Activated CD8-positive, alpha-beta T cell treated with anti-CD3 and anti-CD28 coated beads, Interleukin-2, amount 10 ng/mL, durations not matched to agents 7 days and 5 days (primary cell): Measurements from ENCODE around the gene CLPX. TPM values are rescaled to one million over a fixed set of nuclear protein-coding genes. Genes with fewer than 3 reads are reported as not detected.

Source experiments
- ATAC-seq: fragments of 150-1000 bp; cut with Tn5 transposase; one replicate; pipeline ENCODE4 v1.10.0; 2021; ENCODE audit warnings: moderate library complexity
- CTCF ChIA-PET: fragments of 350-600 bp; sonication (Branson Sonifier 250); formaldehyde crosslinking; loops from one replicate; lab custom pipeline; 2021; ENCODE audit warnings: antibody characterized with exemption; lab: Charles Lee
- POLR2A ChIA-PET: fragments of 350-600 bp; sonication (Branson Sonifier 250); formaldehyde crosslinking; loops from one replicate; lab custom pipeline; 2021; ENCODE audit warnings: antibody characterized with exemption; lab: Charles Lee
- DNase-seq: peaks from one replicate; pipeline ENCODE4 v3.0.0-alpha.2; 2020
- H3K27ac Mint-ChIP-seq: one replicate; pipeline ENCODE4 v1.8.0; 2021; ENCODE audit warnings: mild to moderate bottlenecking, mixed read lengths
- H3K27me3 Mint-ChIP-seq: one replicate; pipeline ENCODE4 v1.8.0; 2021; ENCODE audit warnings: low read depth, mixed read lengths
- H3K36me3 Mint-ChIP-seq: one replicate; pipeline ENCODE4 v1.8.0; 2021; ENCODE audit warnings: low read depth, mixed read lengths
- H3K4me1 Mint-ChIP-seq: one replicate; pipeline ENCODE4 v1.8.0; 2021; ENCODE audit warnings: low read depth, mixed read lengths
- H3K4me3 Mint-ChIP-seq: one replicate; pipeline ENCODE4 v1.8.0; 2021; ENCODE audit warnings: mild to moderate bottlenecking, mixed read lengths
- H3K9me3 Mint-ChIP-seq: one replicate; pipeline ENCODE4 v1.8.0; 2022; ENCODE audit warnings: mixed read lengths; ENCODE audit not compliant: insufficient read depth
- total RNA-seq, 2 experiments: library from RNA; stranded (reverse); gene quantifications; one replicate each; pipeline ENCODE4 v1.2.3, GENCODE V29; 2021

The CLPX gene
- total RNA-seq, 2 experiments from 2014 or later: 40.5 to 42.9 TPM

- CTCF ChIA-PET: interaction anchor here (0.9 kb wide), 1 partner anchor 137 kb away, joined by 3 read pairs; no protein-coding TSS in a partner anchor
- Mint-ChIP-seq H3K27ac (peak overlapping the region; percentile 90), H3K9me3 (peaks cover 4% of the 10 kb centered on the region), H3K36me3 (peaks cover 18% of the 10 kb centered on the region), H3K27me3 (no peaks in the 10 kb centered on the region), H3K4me1 (peaks cover 19% of the 10 kb centered on the region), H3K4me3 (peak overlapping the region; percentile 90)
- DNase-seq: peak; percentile 30
- POLR2A ChIA-PET: interaction anchor here (0.6 to 1.6 kb wide), 6 partner anchors 154 to 178 kb away, joined by 3 to 11 read pairs (median 3); partner anchors contain the start of genes PARP16 and RNU5B-1
- peak; percentile 48 for ATAC-seq
Measured at GRCh38 chr15:65132878-65133547, 52.1 kb downstream of the CLPX start.

GRCh38 chr15:65130941-65131340 is 54.2 kb downstream of the CLPX start:
- ChIA-PET CTCF (no interaction called here), POLR2A (interaction anchor here (1.0 kb wide), 1 partner anchor 174 kb away, joined by 3 read pairs; the partner anchor contains the start of gene RNU5B-1)
- Mint-ChIP-seq H3K9me3 (no peaks in the 10 kb centered on the region), H3K27ac (no peak overlapping the region), H3K4me3 (no peak overlapping the region), H3K27me3 (no peaks in the 10 kb centered on the region), H3K4me1 (peaks cover 19% of the 10 kb centered on the region), H3K36me3 (peaks cover 33% of the 10 kb centered on the region)
- DNase-seq: no peak
- no peak for ATAC-seq

GRCh38 chr15:65115542-65115941 is 69.6 kb downstream of the CLPX start:
- H3K27ac Mint-ChIP-seq: no peak overlapping the region
- H3K36me3 Mint-ChIP-seq: peaks cover 47% of the 10 kb centered on the region
- no peaks in the 10 kb centered on the region for H3K9me3 Mint-ChIP-seq
- ATAC-seq (no peak), DNase-seq (no peak)
- POLR2A ChIA-PET: no interaction called here
- no peaks in the 10 kb centered on the region for H3K27me3 Mint-ChIP-seq
- H3K4me3 Mint-ChIP-seq: no peak overlapping the region
- H3K4me1 Mint-ChIP-seq: peaks cover 7% of the 10 kb centered on the region
- CTCF ChIA-PET: interaction anchor here (1.5 to 2.4 kb wide), 3 partner anchors 14 to 182 kb away, joined by 3 to 9 read pairs (median 4); no protein-coding TSS in a partner anchor

GRCh38 chr15:65115086-65115485 is 70.1 kb downstream of the CLPX start, which contains the start of gene UBAP1L:
Gene UBAP1L (minus strand): TSS chr15:65115200. CDS start chr15:65106215, 8,985 bp downstream.
- Mint-ChIP-seq H3K4me3 (no peak within 1 kb of the TSS), H3K4me1 (peaks cover 7% of the 10 kb centered on the region), H3K27me3 (no peaks in the 10 kb centered on the region), H3K27ac (no peak within 1 kb of the TSS), H3K9me3 (no peaks in the 10 kb centered on the region), H3K36me3 (peaks cover 47% of the 10 kb centered on the region)
- DNase-seq (no peak), ATAC-seq (no peak)
- CTCF ChIA-PET: interaction anchor here (0.7 to 2.4 kb wide), 5 partner anchors 14 to 304 kb away, joined by 3 to 9 read pairs (median 4); no protein-coding TSS in a partner anchor
- POLR2A ChIA-PET: no interaction called here

GRCh38 chr15:65110676-65111292 is 74.4 kb downstream of the CLPX start:
- CTCF ChIA-PET: no interaction called here
- Mint-ChIP-seq H3K27me3 (no peaks in the 10 kb centered on the region), H3K36me3 (peaks cover 25% of the 10 kb centered on the region), H3K4me1 (no peaks in the 10 kb centered on the region), H3K9me3 (no peaks in the 10 kb centered on the region), H3K27ac (no peak overlapping the region), H3K4me3 (no peak overlapping the region)
- POLR2A ChIA-PET: no interaction called here
- DNase-seq (no peak), ATAC-seq (no peak)

- ChIA-PET CTCF (interaction anchor here (1.0 kb wide), 1 partner anchor 8 kb away, joined by 3 read pairs; no protein-coding TSS in a partner anchor), POLR2A (no interaction called here)
- no peaks in the 10 kb centered on the region for H3K4me1 Mint-ChIP-seq
- ATAC-seq: no peak
- peaks cover 16% of the 10 kb centered on the region for H3K36me3 Mint-ChIP-seq
- H3K9me3 Mint-ChIP-seq: no peaks in the 10 kb centered on the region
- DNase-seq: no peak
- H3K4me3 Mint-ChIP-seq: no peak overlapping the region
- H3K27ac Mint-ChIP-seq: no peak overlapping the region
- no peaks in the 10 kb centered on the region for H3K27me3 Mint-ChIP-seq
Measured at GRCh38 chr15:65106011-65106590, 79.0 kb downstream of the CLPX start.

GRCh38 chr15:65105038-65105437 is 80.1 kb downstream of the CLPX start:
- Mint-ChIP-seq H3K36me3 (peaks cover 12% of the 10 kb centered on the region), H3K4me1 (no peaks in the 10 kb centered on the region), H3K27ac (no peak overlapping the region), H3K4me3 (no peak overlapping the region), H3K9me3 (no peaks in the 10 kb centered on the region), H3K27me3 (no peaks in the 10 kb centered on the region)
- ATAC-seq: no peak
- no peak for DNase-seq
- CTCF ChIA-PET: interaction anchor here (1.7 kb wide), 1 partner anchor 19 kb away, joined by 4 read pairs; no protein-coding TSS in a partner anchor
- POLR2A ChIA-PET: no interaction called here

- ATAC-seq (no peak), DNase-seq (no peak)
- Mint-ChIP-seq H3K36me3 (peaks cover 20% of the 10 kb centered on the region), H3K4me1 (no peaks in the 10 kb centered on the region), H3K9me3 (no peaks in the 10 kb centered on the region), H3K4me3 (no peak overlapping the region), H3K27me3 (no peaks in the 10 kb centered on the region), H3K27ac (no peak overlapping the region)
- POLR2A ChIA-PET: no interaction called here
- CTCF ChIA-PET: interaction anchor here (1.0 to 1.6 kb wide), 5 partner anchors 48 to 282 kb away, joined by 3 to 4 read pairs (median 3); no protein-coding TSS in a partner anchor
Measured at GRCh38 chr15:65102912-65103311, 82.2 kb downstream of the CLPX start.

GRCh38 chr15:65101891-65102708 is 83.0 kb downstream of the CLPX start:
- no peaks in the 10 kb centered on the region for H3K27me3 Mint-ChIP-seq
- H3K4me1 Mint-ChIP-seq: no peaks in the 10 kb centered on the region
- H3K9me3 Mint-ChIP-seq: no peaks in the 10 kb centered on the region
- no peak for ATAC-seq
- no peak overlapping the region for H3K27ac Mint-ChIP-seq
- DNase-seq: no peak
- no peak overlapping the region for H3K4me3 Mint-ChIP-seq
- ChIA-PET CTCF (interaction anchor here (0.7 to 1.8 kb wide), 25 partner anchors 11 to 375 kb away, joined by 3 to 11 read pairs (median 4); partner anchors contain the start of gene UBAP1L), POLR2A (interaction anchor here (0.6 kb wide), 1 partner anchor 370 kb away, joined by 3 read pairs; no protein-coding TSS in a partner anchor)
- peaks cover 20% of the 10 kb centered on the region for H3K36me3 Mint-ChIP-seq

- ChIA-PET POLR2A (interaction anchor here (0.6 kb wide), 1 partner anchor 371 kb away, joined by 3 read pairs; no protein-coding TSS in a partner anchor), CTCF (interaction anchor here (0.7 to 1.8 kb wide), 24 partner anchors 10 to 374 kb away, joined by 3 to 11 read pairs (median 4); partner anchors contain the start of gene UBAP1L)
- Mint-ChIP-seq H3K4me1 (no peaks in the 10 kb centered on the region), H3K27me3 (no peaks in the 10 kb centered on the region), H3K9me3 (no peaks in the 10 kb centered on the region), H3K4me3 (no peak overlapping the region), H3K27ac (peak overlapping the region; percentile 14), H3K36me3 (peaks cover 20% of the 10 kb centered on the region)
- ATAC-seq (peak; percentile 47), DNase-seq (peak; percentile 64)
Measured at GRCh38 chr15:65101411-65101890, 83.7 kb downstream of the CLPX start.
